ENCODE results near the gene PKD2L1.

Gene PKD2L1

DNA sequence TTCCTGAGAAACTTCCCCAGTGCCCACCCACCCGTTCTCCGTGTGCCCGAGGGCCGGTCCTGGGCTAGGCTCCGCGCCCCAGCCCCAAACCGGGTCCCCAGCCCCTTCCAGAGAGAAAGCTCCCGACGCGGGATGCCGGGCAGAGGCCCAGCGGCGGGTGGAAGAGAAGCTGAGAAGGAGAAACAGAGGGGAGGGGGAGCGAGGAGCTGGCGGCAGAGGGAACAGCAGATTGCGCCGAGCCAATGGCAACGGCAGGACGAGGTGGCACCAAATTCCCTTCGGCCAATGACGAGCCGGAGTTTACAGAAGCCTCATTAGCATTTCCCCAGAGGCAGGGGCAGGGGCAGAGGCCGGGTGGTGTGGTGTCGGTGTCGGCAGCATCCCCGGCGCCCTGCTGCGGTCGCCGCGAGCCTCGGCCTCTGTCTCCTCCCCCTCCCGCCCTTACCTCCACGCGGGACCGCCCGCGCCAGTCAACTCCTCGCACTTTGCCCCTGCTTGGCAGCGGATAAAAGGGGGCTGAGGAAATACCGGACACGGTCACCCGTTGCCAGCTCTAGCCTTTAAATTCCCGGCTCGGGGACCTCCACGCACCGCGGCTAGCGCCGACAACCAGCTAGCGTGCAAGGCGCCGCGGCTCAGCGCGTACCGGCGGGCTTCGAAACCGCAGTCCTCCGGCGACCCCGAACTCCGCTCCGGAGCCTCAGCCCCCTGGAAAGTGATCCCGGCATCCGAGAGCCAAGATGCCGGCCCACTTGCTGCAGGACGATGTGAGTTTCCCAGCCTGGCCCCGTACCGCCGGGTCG, 16.9 kb upstream of the PKD2L1 start, which contains the start of gene SCD:
TSS of gene SCD (plus strand) at position 469 of the 803 bp plus-strand sequence. CDS start at position 741, 272 bp downstream.
- peak; percentile 96 for DNase-seq (ENCODE audit: low read depth)
- peak within 1 kb of the TSS; percentile 94 for H3K4me3 ChIP-seq (replicated peaks; ENCODE audit: low read depth, low read length)
- TF ChIP-seq CTCF (IDR thresholded peaks at IDR 0.05; ENCODE audit: low read length, missing control alignments) = no peak

DNA sequence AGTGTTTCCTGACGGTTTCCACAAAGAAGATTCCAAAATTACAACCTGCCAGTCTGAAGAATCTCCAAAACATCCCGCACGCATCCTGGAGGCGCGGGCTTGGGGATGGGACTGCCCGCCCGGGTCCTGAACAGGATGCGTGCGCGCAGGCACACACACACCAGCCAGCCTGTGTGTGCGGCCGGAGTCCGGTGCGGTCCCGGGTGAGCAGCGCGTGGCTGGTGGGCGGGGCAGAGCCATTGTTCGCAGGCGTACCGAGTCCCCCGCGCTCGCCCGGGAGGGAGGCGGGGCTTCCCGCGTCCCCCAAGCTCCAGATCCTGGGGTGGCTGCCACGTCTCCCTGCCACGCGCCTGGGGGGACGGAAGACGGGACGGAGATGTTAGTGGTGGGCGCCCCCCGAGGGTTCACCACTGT, 16.3 kb upstream of the PKD2L1 start:
- no peak for TF ChIP-seq CTCF (IDR thresholded peaks at IDR 0.05; ENCODE audit: low read length, missing control alignments)
- peak overlapping the region; percentile 94 for H3K4me3 ChIP-seq (replicated peaks; ENCODE audit: low read depth, low read length)
- DNase-seq (ENCODE audit: low read depth) = peak; percentile 73

DNA sequence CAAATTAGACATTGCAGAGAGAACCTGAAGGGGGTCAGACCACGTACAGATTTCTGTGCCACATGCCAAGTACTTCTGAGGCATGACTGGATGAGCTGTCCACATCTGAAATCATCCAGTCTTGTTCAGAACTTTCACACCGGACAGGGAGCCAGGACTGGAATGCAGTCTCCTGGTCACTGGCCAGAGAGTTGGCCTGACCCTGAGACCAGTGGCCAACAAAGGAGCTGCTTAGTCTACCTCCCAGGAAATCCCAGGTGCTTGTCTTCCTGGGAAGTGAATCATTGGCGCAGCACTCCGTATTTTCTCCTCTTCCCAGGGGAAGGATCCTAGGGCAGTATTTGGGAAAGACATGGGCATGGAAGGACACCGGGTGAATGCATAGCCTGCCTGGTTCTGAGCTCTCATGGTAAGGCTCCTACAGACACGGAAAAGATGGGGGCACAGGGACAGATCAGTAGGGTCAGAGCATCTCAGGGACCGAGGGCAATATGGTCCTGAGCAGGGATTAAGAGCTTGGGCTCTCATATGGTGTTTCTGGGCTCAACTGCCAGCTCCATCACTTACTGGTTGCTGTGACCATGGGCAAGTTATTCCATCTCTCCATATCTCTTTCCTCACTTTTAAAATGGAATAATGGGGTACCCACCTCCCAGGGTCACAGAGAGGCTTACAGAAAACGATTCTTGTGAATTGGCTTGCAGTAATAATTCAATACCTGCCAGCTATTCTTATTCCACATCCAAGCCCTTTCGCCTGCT, 15.7 kb upstream of the PKD2L1 start:
- DNase-seq (ENCODE audit: low read depth) = peak; percentile 78
- no peak for TF ChIP-seq CTCF (IDR thresholded peaks at IDR 0.05; ENCODE audit: low read length, missing control alignments)
- H3K4me3 ChIP-seq (replicated peaks; ENCODE audit: low read depth, low read length) = peak overlapping the region; percentile 94

DNA sequence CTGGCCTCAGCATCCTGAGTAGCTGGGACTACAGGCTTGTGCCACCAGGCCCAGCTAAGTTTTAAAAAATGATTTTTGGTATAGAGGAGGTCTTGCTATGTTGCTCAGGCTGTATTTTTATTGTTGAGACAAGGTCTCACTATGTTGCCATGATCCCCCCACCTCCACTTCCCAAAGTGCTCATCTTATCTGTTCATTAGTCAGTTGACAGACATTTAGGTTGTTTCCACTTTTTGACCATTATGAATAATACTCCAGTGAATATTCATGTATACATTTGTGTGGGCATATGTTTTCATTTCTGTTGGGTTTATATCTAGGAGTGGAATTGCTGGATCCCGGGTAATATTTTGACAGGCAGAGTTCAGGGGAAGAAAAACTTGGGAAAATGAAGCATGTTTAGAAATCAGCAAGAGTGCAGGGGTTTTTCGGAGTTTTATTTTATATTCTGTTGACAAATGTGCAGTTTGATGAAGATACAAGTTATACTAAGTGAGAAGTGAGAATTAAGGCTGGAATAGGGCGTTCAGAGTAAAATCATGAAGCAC, 14.3 kb upstream of the PKD2L1 start:
- no peak for DNase-seq (ENCODE audit: low read depth)
- no peak overlapping the region for H3K4me3 ChIP-seq (replicated peaks; ENCODE audit: low read depth, low read length)
- no peak for TF ChIP-seq CTCF (IDR thresholded peaks at IDR 0.05; ENCODE audit: low read length, missing control alignments)

DNA sequence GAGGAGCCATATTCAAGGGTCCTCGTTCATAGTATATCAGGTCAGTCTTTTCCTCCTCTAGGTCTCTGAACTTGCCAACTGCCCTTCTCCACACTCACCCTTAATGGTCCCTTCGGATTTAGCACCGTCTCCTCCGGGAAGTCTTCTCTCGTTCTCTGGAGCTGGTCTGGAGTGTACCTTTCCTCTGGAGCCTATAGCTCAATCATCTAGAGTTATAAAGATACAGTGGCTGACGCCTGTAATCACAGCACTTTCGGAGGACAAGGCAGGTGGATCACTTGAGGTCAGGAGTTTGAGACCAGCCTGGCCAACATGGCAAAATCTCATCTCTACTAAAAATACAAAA, 12.6 kb upstream of the PKD2L1 start:
- TF ChIP-seq CTCF (IDR thresholded peaks at IDR 0.05; ENCODE audit: low read length, missing control alignments) = no peak
- DNase-seq (ENCODE audit: low read depth) = no peak
- H3K4me3 ChIP-seq (replicated peaks; ENCODE audit: low read depth, low read length) = no peak overlapping the region

DNA sequence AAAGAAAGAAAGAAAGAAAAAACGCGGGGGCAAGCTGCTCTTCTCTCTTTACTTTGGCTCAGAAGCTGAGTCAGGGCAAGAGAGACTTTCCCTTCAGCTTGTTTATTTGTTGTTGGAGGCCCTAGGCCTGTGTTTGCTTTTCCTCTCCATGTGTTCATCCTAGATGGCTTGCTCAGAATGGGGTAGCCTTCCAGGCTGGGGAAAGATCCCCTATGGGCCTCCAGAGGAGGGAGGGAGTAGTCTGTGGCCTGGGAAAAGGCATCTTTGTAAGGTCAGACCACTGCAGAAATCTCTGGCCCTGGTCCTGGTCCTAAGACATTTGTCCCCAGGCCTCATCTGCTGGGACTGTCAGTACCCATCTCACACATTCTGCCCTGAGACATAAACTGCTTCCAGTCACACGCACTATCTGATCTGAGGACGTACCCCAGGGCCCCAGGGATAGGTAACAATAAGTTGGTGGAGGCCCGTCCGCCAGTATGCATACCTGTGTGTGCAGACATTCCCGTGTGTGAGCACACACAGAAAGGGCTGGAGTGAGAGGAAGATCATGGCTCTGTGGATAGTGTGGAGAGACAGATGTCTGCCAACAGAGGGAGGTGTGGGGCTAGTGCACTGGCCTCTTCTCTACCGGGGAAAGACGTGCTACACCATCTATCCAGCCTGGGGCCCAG, 12.1 kb upstream of the PKD2L1 start:
- peak; percentile 74 for DNase-seq (ENCODE audit: low read depth)

More for the DNA sequence above, 12.1 kb upstream of the PKD2L1 start:
- H3K4me3 ChIP-seq (replicated peaks; ENCODE audit: low read depth, low read length) = no peak overlapping the region
- TF ChIP-seq CTCF (IDR thresholded peaks at IDR 0.05; ENCODE audit: low read length, missing control alignments) = peak; percentile 87

Data from fibroblast of pulmonary artery (primary cell).